GM23338 (cell line): ENCODE measurements around the gene DNAH8.

ENCODE experiments used
- ZNF331 ChIP-seq: fragments of 250-450 bp; sonication (Bioruptor Pico); IDR thresholded peaks from 2 replicates; pipeline ENCODE4 v1.5.0; 2020; ENCODE audit warnings: low read depth, mild to moderate bottlenecking, moderate library complexity
- TF ChIP-seq, protein P1 (sequence below), 2 experiments: fragments of 200-600 bp in 1 of 2; sonication (generic) in 1 of 2; conservative IDR thresholded peaks; 2 replicates each; pipeline versions ENCODE4 v1.5.1 to v1.6.1; 2016 to 2017; ENCODE audit warnings: antibody characterized with exemption in 2 of 2, low read depth in 2 of 2, mild to moderate bottlenecking in 2 of 2, moderate library complexity in 1 of 2

DNA sequence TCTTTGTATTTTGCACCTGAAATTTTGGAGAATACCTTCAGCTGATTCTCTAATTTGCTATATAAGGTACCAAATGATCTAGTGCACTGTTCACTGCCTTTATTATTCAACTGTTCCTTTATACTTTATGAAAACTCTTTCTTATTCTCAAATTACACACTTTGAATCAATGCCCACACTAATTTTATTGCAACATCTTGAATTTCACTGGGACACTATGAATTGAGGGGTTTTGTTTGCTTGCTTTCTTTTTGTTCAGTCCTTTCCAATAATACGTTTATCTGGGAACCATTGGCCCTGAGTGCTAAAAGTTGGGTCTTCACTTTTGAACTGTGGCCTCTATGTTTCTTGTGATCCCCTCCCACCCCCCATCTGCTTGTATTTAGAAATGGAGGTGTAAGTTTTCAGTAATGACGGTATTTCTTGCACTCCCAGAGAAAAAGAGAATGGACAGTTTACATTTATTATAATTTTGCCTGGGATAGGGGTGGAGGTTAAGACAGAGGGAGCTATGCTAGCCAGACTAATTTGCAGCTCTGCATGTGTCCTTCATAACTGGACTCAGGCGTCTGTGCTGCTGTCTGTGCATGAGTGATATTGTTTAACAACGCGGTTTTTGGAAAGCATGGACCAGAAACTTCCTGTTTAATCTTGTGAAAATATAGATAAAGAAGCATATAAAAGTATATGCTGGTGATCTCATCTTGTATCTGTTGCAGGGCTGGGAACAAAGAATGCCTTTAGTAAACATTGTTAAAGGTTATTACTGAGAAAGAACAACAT is 98.1 kb downstream of the DNAH8 start:
- no peak for TF ChIP-seq ZNF331 (CRISPR knock-in tag)
- TF ChIP-seq, protein P1, sequence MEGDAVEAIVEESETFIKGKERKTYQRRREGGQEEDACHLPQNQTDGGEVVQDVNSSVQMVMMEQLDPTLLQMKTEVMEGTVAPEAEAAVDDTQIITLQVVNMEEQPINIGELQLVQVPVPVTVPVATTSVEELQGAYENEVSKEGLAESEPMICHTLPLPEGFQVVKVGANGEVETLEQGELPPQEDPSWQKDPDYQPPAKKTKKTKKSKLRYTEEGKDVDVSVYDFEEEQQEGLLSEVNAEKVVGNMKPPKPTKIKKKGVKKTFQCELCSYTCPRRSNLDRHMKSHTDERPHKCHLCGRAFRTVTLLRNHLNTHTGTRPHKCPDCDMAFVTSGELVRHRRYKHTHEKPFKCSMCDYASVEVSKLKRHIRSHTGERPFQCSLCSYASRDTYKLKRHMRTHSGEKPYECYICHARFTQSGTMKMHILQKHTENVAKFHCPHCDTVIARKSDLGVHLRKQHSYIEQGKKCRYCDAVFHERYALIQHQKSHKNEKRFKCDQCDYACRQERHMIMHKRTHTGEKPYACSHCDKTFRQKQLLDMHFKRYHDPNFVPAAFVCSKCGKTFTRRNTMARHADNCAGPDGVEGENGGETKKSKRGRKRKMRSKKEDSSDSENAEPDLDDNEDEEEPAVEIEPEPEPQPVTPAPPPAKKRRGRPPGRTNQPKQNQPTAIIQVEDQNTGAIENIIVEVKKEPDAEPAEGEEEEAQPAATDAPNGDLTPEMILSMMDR (conservative IDR thresholded peaks at IDR 0.05; ENCODE audit: low read depth in 2 of 2), result no peak
